ENCODE data around the gene LRRC27.

Gene LRRC27

DNA sequence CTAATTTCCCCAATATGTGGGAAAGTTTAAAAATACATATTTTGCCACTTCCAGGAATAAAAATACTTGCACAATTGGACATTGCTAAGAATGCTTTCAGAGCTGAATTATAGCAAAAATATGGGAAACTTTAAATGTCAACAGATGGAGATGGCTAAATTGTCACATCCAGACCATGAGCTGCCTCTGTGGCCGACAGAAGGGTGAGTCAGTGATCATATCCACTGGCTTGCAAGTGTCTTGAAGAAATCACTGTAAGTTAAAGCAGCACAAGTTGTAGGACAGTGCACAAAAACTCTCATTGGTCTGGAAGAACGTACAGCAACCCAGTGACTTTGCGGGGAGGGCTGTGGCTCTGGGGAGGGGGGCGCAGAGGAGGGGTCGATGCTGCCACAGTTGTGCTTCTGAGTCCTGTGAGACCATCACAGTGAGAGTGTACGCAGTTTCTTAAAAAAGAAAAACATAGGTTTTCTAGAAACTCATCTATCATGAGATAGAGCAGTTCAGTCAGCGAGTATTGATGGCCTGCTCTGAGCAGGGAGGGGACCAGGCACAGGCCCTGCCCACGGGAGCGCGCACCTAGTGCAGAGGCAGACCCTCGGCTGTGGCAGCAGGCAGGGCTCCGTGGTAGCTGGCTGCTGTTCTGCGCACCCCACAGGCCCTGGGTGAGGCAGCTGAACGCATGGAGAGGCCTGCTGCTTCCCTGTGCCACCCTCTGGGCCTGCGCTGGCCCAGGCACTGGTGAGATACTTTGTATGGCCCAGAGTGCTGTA lies 25.5 kb downstream of the LRRC27 start:
- no peak for DNase-seq (ENCODE audit: low read depth)

DNA sequence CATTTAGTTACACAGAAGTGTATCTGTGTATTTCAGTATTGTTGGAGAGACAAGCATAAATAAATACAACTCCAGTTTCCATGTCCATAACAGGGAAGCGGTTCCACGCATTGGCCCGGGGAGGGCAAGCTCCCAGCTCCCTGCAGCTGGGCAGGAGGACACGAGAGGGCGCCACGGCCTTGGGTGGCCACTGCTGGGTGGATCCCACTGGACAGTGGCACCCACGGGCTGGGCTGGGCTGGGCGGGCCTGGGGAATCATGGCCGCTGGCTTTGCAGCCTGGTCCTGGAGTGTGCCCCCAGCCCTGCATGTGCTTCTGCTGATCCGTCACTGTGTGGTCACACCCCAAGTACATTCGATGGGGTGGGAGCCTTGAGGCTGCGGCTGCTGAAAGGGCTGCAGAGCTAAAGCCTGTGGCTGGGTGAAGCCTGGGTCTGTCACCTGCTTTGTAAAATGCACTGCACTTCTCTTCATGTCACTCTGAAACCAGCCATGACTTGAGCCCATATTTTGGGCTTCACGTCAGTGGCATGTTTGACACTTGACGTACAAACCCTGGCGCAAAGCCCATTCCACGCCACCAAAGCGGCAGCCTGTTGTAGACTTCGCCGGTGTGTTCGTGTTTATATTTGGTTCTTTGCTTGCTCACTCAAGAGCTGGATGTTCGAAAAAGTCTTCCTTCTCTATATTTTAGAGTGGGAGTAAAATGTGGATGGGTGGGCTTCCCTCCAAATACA lies 27.5 kb downstream of the LRRC27 start:
- DNase-seq (ENCODE audit: low read depth), result no peak

DNA sequence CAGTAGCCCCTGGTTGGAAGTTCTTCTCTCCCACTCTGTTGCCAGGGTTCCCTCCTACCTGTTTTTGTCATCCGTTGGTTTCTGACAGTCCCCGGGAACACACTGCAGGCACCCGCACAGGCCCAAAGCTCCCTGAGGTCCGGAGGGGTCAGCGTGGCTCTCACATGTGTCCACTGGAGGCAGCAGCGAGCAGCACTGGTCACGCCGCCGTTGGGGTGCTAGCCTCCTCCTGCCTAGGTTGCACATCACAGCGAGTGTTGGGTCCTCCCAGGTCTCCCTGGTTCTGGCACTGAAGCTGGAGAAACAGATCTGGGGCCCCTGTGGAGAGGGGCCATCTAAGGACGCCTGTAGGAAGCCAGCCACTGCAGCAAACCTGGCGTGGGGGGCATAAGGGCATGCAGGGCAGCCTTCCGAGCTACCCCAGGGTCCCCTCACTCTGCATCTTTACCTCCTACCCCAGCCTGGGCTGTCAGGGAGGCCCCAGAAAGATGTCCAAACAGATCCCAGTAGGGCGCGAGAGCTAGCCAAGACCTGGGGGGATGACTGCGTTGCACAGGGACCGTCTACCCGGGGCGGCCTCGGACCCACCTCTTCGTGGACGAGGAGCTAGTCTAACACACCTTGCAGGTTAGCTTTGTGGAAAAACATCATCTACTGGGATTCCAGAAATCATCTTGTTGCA lies 28.9 kb downstream of the LRRC27 start:
- no peak for DNase-seq (ENCODE audit: low read depth)

DNA sequence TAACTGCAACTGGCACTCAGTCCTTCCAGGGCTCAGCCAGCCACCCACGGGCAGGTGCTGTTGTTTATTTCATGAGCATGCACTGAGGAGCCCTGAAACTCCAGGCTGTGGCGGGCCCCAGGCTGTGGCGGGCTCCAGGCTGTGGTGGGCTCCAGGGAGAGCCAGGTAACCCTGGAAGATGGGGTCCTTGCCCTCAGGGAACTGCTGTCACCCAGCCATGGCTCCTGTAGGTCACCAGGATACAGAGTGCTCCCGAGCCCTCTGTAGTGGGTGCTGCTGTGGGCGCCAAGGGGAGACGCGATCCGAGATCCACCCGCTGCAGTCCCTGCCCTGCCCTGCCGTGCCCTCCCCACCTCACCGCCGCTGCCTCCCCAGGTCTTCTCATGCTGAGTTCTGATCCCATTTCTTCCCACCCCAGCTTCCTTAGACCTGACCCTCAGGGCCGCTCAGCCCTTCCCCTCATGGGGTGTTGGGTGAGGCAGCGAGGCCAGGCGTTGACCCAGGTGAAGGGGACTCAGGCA lies 29.6 kb downstream of the LRRC27 start:
- DNase-seq (ENCODE audit: low read depth), result no peak

DNA sequence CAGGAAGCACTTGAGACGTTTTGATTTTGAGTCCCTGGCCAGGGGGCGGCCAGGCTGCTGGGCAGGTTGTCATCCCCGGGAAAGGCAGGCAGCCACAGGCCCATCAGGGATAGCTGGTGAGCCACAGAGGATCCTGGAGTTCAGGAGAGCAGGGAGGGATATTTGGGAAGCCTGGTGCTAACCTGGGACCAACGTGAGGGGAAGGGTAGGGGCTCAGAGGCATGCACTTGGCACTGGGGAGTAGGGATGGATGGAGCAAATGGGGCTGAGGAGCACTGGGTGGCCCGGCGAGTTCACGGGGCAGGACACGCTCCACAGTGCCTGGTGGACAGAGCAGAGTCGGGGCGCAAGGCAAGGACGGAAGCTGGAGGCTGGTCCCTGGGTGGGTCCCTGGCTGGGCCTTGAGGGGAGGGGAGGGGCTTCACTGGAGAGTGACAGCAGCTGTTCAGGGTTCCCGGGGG lies 30.2 kb downstream of the LRRC27 start:
- DNase-seq (ENCODE audit: low read depth), result no peak

DNA sequence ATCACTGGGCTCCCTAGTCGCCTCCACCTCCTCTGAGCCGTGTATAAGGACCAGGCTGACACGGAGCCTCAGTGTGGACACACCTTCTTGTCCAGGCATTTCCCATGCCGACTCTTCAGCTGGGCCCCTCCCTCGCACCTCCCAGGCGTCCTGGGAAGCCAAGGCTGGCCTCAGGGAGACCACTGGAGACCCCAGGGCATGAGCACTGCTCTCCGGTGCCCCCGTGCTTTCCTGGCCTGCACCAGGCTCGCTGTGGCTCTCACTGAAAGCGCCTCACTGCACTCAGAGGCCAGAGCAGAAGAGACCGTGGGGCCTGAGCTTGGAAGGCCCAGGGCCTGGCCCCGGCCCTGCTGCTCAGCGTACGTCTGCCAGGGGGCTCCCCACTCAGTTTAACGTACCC lies 31.4 kb downstream of the LRRC27 start:
- no peak for DNase-seq (ENCODE audit: low read depth)

DNA sequence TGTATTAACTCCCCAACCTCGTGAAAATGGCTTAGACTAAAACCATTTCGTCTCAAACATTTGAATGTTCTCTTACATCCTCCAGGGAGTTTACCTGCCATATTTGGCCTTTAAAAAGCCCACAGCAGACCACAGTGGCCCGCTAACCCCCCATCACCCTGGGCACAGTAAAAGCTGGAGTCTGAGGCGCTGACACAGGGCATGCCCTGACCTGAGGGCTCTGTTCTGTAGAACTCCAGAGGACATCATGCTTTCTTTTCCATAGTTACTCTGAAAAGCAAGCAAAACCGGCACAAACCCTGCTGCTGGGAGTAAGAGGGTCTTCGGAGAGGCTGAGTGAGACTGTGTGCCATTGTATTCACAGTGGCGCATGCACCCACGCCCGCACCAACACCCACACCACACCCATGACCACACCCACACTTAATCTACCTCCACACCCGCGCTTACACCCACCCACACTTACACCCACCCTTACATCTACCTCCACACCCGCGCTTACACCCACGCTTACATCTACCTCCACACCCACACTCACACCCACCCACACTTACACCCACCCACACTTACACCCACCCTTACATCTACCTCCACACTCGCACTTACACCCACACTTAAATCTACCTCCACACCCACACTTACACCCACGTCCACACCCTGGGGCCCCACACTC lies 32.1 kb downstream of the LRRC27 start:
- DNase-seq (ENCODE audit: low read depth), result no peak

DNA sequence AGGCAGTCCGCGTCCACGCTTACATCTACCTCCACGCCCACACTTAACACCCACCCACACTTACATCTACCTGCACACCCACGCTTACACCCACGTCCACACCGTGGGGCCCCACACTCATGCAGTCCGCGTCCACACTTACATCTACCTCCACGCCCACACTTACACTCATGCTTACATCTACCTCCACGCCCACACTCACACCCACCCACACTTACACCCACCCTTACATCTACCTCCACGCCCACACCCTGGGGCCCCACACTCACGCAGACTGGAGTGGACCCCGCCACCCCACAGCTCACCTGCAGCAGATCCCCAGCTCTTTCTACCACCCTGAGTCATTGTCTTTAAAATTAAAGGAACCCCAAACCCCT lies 32.6 kb downstream of the LRRC27 start:
- DNase-seq (ENCODE audit: low read depth), result no peak

DNA sequence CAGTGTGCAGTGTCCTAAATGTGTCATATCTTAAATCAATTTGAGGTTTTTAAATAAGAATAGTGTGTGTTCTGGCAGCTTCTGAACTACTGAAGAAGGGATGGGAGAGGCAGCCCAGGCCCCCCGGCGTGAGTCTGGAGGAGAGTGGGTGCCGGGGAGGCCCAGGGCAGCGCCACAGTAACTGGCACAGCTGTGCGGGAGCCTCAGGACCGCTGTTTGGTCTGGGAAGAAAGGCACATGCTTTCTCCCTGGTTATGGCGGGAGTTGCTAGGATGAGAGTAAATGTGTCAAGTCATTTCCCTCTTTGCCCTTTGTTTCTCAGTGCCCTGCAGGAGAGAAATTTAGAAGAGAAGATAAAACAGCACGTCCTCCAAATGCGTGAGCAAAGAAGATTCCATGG lies 33.1 kb downstream of the LRRC27 start:
- no peak for DNase-seq (ENCODE audit: low read depth)

DNA sequence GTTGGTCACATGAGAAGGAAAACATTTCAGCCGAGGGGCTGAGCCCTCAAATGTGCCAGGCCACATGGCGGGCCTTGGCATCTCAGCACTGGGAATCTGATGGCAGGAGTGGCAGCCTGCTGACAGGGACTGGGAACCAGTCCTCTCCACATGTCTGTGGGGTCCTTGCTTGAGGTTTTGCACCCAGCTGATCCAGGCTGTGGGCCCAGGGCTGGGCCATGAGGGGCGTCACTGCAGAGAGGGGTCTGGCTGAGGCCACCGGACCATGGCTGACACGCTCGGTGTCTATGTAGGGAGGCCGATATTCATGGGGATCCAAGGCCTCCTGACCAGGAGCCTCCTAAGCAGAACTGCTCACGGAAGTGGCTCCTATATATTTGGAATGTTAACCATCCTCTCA lies 34.0 kb downstream of the LRRC27 start:
- no peak for DNase-seq (ENCODE audit: low read depth)

DNA sequence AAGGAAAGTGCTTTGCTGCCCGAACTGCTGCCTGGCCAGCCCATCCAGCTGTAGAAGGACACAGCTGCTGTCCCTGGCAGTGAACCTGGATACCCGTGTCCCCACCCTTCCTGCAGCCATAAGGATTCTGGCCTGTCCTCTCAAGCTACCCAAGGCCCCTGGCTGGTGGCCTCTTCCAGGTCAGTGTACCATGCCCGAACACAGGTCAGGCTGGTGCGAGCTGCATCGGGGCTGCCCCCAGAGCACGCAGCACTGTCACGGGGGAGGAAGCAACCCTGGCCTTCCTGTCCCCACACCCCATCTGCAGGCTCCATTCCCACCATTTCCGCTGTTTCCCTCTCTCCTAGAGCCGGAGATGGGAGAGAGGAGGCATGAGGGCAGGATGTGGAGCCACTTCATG lies 34.5 kb downstream of the LRRC27 start:
- no peak for DNase-seq (ENCODE audit: low read depth)

DNA sequence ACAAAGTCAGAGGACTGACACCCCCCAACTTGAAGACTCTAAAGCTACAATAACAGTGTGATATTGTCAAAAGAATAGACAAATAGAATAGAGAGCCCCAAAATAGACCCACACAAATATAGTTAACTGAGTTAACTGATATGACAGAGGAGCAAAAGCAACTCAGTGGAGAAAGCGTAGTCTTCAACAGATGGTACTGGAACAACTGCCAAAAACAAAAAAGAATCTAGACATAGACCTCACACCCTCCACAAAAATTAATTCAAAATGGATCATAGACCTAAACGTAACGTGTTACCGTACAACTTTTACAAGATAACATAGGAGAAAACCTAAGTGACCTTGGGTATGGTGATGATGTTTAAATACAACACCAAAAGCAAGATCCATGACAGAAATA lies 36.4 kb downstream of the LRRC27 start:
- DNase-seq (ENCODE audit: low read depth), result no peak

DNA sequence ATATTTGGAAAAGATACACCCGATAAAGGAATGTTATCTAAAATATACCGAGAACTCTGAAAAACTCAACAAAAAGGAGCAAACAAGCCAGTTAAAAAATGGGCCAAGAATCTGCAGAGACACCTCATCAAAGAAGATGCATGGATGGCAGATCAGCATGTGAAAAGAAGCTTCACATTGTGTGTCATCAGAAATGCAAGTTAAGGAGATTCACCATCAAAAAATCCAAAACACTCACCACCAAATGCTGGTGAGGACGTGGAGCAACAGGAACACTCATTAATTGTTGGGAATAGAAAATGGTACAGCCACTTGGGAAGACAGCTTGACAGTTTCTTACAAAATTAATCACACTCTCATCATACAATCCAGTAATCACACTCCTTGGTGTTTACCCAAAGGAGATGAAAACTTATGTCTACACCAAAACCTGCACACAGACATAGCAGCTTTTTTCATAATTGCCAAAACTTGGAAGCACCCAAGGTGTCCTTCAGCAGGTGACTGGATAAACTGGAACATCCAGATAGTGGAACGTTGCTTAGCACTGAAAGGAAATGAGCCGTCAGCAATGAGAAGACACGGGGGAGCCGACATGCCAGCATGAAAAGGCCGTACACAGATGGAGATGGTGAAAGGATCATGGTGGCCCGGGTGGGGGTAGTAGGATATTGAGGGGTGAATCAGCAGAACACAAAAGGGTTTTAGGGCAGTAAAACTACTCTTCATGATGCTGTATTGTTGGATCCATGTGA lies 37.1 kb downstream of the LRRC27 start:
- no peak for DNase-seq (ENCODE audit: low read depth)

DNA sequence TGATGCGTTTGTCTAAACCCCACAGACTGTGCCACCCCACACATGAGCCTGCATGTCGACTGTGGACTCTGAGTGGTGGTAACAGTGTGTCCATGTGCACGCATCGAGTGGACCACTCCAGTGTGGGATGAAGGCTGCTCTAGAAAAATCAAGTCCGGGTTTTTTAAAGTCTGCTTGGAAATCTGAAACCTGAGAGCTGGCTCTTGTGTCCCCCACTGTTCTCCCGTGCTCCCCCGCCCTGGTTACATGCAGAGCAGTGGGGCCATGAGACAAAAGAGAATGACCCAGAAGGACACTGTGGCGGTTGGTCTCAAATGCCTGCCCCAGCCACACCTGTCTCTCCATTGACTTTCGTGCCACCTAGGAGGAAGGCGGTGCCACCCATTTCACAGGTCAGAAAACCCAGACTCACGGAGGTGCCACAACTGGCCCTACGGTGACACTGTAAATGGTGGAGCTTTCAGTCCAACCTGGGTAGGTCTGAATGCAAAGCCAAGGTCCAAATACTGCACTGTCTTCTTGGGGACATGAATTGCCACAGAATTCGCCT lies 37.7 kb downstream of the LRRC27 start:
- no peak for DNase-seq (ENCODE audit: low read depth)

DNA sequence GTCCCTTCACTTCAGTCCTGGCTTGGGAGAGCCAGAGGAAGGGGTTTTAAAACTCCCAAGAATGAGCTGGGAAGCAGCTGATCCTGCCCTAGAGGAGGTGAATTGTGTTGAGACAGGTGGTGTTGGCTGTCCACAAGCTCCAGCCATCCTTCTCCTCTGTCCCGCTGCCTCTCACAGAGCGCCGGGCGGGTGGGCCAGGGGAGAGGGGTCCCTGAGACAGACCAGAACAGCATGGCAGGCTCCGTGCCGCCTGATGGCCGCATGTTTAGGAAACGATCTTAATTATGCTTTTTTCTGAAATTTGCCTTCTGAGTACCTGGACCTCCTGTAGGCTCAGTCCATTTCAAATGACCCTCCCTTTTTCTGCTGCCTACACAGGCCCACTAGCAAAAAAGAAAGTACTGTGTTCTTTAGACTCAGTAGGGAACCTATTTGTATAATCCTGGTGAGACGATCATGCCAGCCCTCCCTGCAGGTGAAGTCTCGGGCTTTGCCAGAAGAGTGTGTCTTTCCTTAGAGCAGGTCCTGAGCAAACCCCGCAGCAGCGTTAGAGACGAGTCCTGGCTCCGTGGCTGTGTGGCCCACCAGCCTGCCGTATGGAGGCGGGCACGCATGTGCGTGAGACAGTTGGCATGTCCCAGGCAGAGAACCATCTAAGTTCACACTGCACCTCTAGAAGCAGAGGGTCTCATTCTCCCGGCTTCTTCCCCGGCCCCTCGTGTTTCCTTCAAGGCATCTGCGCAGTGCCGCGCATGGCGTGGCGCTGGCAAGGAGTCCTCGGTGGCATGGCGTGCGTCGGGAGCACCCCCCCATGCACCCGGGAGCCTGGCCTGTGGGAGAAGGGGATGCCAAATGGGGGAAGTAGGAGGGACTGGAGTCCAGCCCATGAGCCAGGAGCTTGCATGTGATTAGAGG lies 38.7 kb downstream of the LRRC27 start:
- DNase-seq (ENCODE audit: low read depth), result no peak

DNA sequence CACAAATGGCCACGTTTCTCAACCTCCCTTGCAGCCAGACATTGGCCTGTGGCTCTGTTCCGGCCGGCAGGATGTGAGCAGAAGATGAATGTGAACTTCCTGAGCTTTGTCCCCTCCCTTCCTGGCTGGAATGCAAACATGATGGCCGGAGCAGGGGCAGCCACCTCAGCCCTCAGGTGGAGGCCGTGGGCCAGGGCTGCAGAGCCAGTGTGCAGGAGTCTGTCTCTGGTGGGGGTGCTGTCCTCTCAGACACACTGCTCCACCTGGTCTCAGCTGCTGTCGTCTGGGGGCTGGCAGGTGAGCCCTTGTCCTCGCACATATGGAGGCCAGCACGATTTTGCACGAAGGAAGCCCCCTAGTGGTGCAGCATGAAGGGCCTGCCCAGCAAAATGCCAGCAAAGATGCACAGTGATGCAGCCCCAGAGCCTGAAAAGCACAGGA lies 39.7 kb downstream of the LRRC27 start:
- DNase-seq (ENCODE audit: low read depth), result no peak

DNA sequence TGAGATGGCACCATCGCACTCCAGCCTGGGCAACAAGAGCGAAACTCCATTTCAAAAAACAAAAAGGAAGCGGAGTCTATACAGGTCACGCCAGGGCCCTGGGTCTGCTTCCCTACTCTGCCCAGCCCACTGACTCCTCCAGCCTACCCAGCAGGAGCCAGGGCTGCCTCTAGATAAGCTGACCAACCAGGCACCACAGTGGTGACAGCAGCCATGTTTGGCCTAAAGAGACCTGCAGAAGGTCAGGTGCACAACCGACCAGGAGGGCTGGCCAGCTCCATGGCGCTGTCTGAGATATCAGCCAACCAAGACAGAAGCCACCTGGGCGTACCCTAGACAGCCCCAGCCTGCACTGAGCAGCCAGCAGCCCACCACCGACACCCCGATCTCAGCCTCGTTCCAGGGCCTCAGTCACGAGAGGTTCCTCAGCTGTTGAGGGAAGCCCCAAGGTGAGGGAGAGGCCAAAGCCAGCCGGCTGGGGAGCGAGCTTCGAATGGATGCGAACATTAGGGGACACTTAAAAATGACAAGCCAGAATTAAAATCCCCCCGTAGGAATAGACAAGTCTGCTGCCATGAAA lies 40.6 kb downstream of the LRRC27 start:
- no peak for DNase-seq (ENCODE audit: low read depth)

DNA sequence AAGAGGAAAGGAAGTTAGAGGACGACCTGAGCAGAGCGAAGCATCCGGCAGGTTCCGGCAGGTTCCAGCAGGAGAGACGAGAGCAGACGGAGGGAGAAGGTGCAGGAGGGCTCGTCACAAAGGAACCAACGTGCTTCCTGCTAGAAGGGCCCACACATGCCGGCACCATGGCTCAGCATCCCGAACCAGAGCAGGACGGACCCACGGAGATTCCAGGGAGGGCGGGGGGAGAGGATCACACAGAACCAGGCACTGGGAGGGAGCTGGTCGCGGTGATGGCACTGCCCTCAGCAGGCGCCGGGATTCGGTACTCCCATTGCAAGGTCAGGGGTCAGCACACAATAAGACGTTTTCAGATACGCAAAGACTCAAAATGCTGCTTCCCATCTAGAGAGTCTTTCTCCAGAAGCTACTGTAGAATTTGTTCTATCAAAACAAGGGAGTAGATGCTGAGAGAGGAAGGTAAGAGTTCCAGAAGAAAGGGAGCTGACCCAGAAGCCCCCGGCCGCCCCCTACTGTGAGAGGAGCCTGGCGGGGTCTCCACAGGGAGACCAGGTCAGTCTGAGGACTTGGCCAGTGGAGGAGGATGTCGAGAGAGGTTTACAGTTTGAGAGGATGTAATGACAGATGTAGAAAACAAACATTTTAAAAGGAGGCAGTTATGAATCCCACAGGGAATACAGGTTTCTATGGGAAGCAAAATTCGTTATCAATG lies 41.4 kb downstream of the LRRC27 start:
- no peak for DNase-seq (ENCODE audit: low read depth)

DNA sequence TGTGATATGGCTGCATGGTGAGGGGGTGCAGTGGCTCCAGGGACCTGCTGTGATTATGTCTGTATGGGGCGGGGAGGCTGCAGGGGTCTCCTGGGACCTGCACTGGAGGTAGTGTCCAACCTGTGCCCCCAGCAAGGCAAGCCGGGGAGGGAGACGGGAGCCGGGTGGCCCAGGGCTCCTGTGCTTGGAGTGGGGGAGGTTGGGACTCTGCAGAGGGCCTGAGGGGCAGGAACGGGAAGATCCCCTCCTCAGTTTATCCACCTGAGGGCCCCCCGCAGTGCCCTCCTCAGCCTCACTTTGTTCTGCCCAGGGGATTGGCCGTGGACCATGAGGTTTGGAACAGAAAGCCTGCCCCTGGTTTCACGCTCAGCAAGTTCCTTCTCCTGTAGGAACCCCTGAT lies 42.2 kb downstream of the LRRC27 start:
- no peak for DNase-seq (ENCODE audit: low read depth)

All from CMK (cell line).